Lung (tissue), 12 donors: Measurements from ENCODE around the gene ENKUR. TPM values are rescaled to one million over a fixed set of nuclear protein-coding genes. Genes with fewer than 3 reads are reported as not detected.
"Not testable (repeated sequence)": the region's sequence is repeated elsewhere in the genome, so short reads cannot be mapped to it uniquely, and the experiment has no call there.

Experiments
- ATAC-seq: fragments of 200-7000 bp; cut with Tn5 transposase; one replicate; pipeline ENCODE4 v1.9.1; 2020; ENCODE audit warnings: moderate number of reproducible peaks; ENCODE audit not compliant: insufficient read depth, low FRiP score
- DNase-seq, 3 donors: peaks; one replicate each; pipeline ENCODE4 v3.0.0-alpha.2; 2013 to 2017
- H3K27ac ChIP-seq, 2 donors: one replicate each; pipeline ENCODE4 v1.5.1; 2013; ENCODE audit warnings: mild to moderate bottlenecking in 2 of 2, moderate library complexity in 2 of 2, control low read depth in 1 of 2, inconsistent platforms in 1 of 2, low read depth in 1 of 2, low read length in 1 of 2
- H3K27me3 ChIP-seq, 3 donors: one replicate each; pipeline ENCODE4 v1.5.1; 2013; ENCODE audit warnings: low read length in 2 of 3; ENCODE audit not compliant: control insufficient read depth in 3 of 3, insufficient read depth in 3 of 3
- H3K36me3 ChIP-seq, 4 donors: one replicate each; pipeline ENCODE4 v1.5.1; 2013; ENCODE audit warnings: low read length in 4 of 4, mild to moderate bottlenecking in 1 of 4, moderate library complexity in 1 of 4; ENCODE audit not compliant: control insufficient read depth in 4 of 4, insufficient read depth in 4 of 4
- H3K4me1 ChIP-seq, 5 donors: one replicate each; pipeline ENCODE4 v1.5.1; 2013; ENCODE audit warnings: low read length in 5 of 5, mild to moderate bottlenecking in 2 of 5, moderate library complexity in 1 of 5; ENCODE audit not compliant: control insufficient read depth in 5 of 5, insufficient read depth in 5 of 5
- H3K4me3 ChIP-seq: one replicate; pipeline ENCODE4 v1.5.1; 2013; ENCODE audit warnings: mild to moderate bottlenecking, control low read depth, moderate library complexity
- H3K9ac ChIP-seq, 2 donors: one replicate each; pipeline ENCODE4 v1.5.1; 2013; ENCODE audit warnings: low read length in 2 of 2, control low read depth in 1 of 2; ENCODE audit not compliant: insufficient read depth in 1 of 2
- H3K9me3 ChIP-seq, 4 donors: one replicate each; pipeline ENCODE4 v1.5.1; 2013; ENCODE audit warnings: low read length in 3 of 4, mild to moderate bottlenecking in 1 of 4, moderate library complexity in 1 of 4; ENCODE audit not compliant: control insufficient read depth in 4 of 4, insufficient read depth in 3 of 4
- CTCF ChIP-seq: IDR thresholded peaks from 2 replicates; pipeline ENCODE4 v1.5.1; 2012; ENCODE audit warnings: mild to moderate bottlenecking; ENCODE audit errors: control extremely low read depth, extremely low read depth
- WGBS, 2 donors: extraction: QIAGEN DNeasy Blood & Tissue Kit; methylation state at CpG; one replicate each; pipeline ENCODE4 v1.1.7; 2013; 5-methylcytosine and 5-hydroxymethylcytosine counted together
- polyA plus RNA-seq, 2 donors: library from polyadenylated mRNA; stranded (reverse); fragments of 200-250 nt; gene quantifications; one replicate each; pipeline ENCODE4 v1.2.1, GENCODE V29; 2013
- total RNA-seq, 2 donors: library from RNA; depleted of rRNA in 1 of 2; stranded (reverse); fragments of >200 nt in 1 of 2; gene quantifications; one replicate each; pipeline ENCODE4 v1.2.1, GENCODE V29; 2014 to 2021
- donor health status: control.
- donor health status: control.
- donor health status: Bipolar disorder and iron deficiency.
- donor health status: healthy.
- donor health status: DM: yes; HTN: yes; CAD: no.

The ENKUR gene
- total and polyA plus RNA-seq, 4 donors: 9.9 to 17.8 (median 12.8) TPM

GRCh38 chr10:25014579-25014978 lies 1.4 kb downstream of the ENKUR start:
- DNase-seq: no peak
- Histone ChIP-seq H3K27ac (no peak overlapping the region), H3K9me3 (no peaks in the 10 kb centered on the region), H3K9ac (no peak overlapping the region), H3K36me3 (no peaks in the 10 kb centered on the region), H3K27me3 (no peaks in the 10 kb centered on the region), H3K4me1 (peaks cover 0 to 12% (median 0%) of the 10 kb centered on the region in 5 donors), H3K4me3 (no peak overlapping the region)
- ATAC-seq: no peak
- TF ChIP-seq CTCF: no peak

- ATAC-seq, H3K27me3 ChIP-seq, H3K36me3 ChIP-seq, H3K4me1 ChIP-seq, H3K27ac ChIP-seq, H3K4me3 ChIP-seq, H3K9ac ChIP-seq, H3K9me3 ChIP-seq, DNase-seq: not testable (repeated sequence)
- 91% methylated on average over 2 of the region's 2 CpGs for WGBS, 2 donors
Observed at GRCh38 chr10:25011591-25011990, 4.4 kb downstream of the ENKUR start.

GRCh38 chr10:24998044-24998443 lies 17.9 kb downstream of the ENKUR start:
- Histone ChIP-seq H3K27ac (no peak overlapping the region), H3K27me3 (no peaks in the 10 kb centered on the region), H3K36me3 (no peaks in the 10 kb centered on the region), H3K9ac (no peak overlapping the region), H3K4me3 (no peak overlapping the region), H3K4me1 (no peaks in the 10 kb centered on the region), H3K9me3 (peaks cover 0 to 3% (median 0%) of the 10 kb centered on the region in 4 donors)
- DNase-seq: no peak
- ATAC-seq: no peak
- 90 to 91% methylated on average over 3 of the region's 3 CpGs for WGBS, 2 donors
- no peak for TF ChIP-seq CTCF

- TF ChIP-seq CTCF: no peak
- ATAC-seq: no peak
- H3K9ac ChIP-seq: no peak overlapping the region
- no peaks in the 10 kb centered on the region for H3K4me1 ChIP-seq
- no peaks in the 10 kb centered on the region for H3K36me3 ChIP-seq
- no peaks in the 10 kb centered on the region for H3K27me3 ChIP-seq
- H3K27ac ChIP-seq: no peak overlapping the region
- H3K9me3 ChIP-seq: no peaks in the 10 kb centered on the region
- no peak overlapping the region for H3K4me3 ChIP-seq
- DNase-seq: no peak
Observed at GRCh38 chr10:24995072-24995471, 20.9 kb downstream of the ENKUR start.
